Gastroesophageal sphincter (tissue), 4 donors: ENCODE results near the gene ABRAXAS1. TPM values are rescaled to one million over a fixed set of nuclear protein-coding genes. Genes with fewer than 3 reads are reported as not detected.

Source experiments
- ATAC-seq: fragments of 150-250 bp; one replicate; pipeline ENCODE4 v1.9.1; 2016; ENCODE audit warnings: mild to moderate bottlenecking, moderate library complexity
- H3K27ac ChIP-seq, 4 donors: fragments of 200-600 bp; sonication (generic) in 3 of 4; 1 replicate in 3 of 4; 2 replicates in 1 of 4; pipeline ENCODE4 v1.5.1; 2016 to 2019
- H3K27me3 ChIP-seq: fragments of 200-600 bp; sonication (generic); one replicate; pipeline ENCODE4 v1.5.1; 2019
- H3K36me3 ChIP-seq, 2 donors: fragments of 200-600 bp; sonication (generic); one replicate each; pipeline ENCODE4 v1.5.1; 2019; ENCODE audit warnings: control low read depth in 1 of 2
- H3K4me1 ChIP-seq, 3 donors: fragments of 200-600 bp; sonication (generic); 1 replicate in 2 of 3; 2 replicates in 1 of 3; pipeline ENCODE4 v1.5.1; 2016 to 2019; ENCODE audit warnings: control low read depth in 2 of 3
- H3K4me3 ChIP-seq, 2 donors: fragments of 200-600 bp; sonication (generic); one replicate each; pipeline ENCODE4 v1.5.1; 2019; ENCODE audit warnings: mild to moderate bottlenecking in 1 of 2, moderate library complexity in 1 of 2
- H3K9me3 ChIP-seq, 3 donors: fragments of 200-600 bp; sonication (generic); one replicate each; pipeline ENCODE4 v1.5.1; 2017 to 2019; ENCODE audit warnings: control low read depth in 2 of 3
- CTCF ChIP-seq, 4 experiments: fragments of 200-600 bp in 2 of 4; fragments of 450-650 bp in 2 of 4; sonication (generic) in 1 of 4; IDR thresholded peaks; one replicate each; pipeline ENCODE4 v1.5.1; 2017 to 2019; ENCODE audit warnings: antibody characterized with exemption in 4 of 4, mild to moderate bottlenecking in 2 of 4, moderate library complexity in 2 of 4
- EP300 ChIP-seq: sonication (generic); formaldehyde crosslinking; IDR thresholded peaks from one replicate; pipeline ENCODE4 v1.6.1; 2017; ENCODE audit warnings: antibody characterized with exemption, mild to moderate bottlenecking
- POLR2A ChIP-seq, 2 donors: fragments of 450-650 bp; IDR thresholded peaks; one replicate each; pipeline ENCODE4 v1.6.1; 2017; ENCODE audit warnings: antibody characterized with exemption in 2 of 2, mild to moderate bottlenecking in 2 of 2, moderate library complexity in 1 of 2
- POLR2AphosphoS5 ChIP-seq: sonication (generic); formaldehyde crosslinking; IDR thresholded peaks from one replicate; pipeline ENCODE4 v1.6.1; 2017; ENCODE audit warnings: antibody characterized with exemption
- WGBS, 2 donors: methylation state at CpG; one replicate each; pipeline ENCODE4 v1.1.5; 2018; ENCODE audit warnings: low coverage in 1 of 2; 5-methylcytosine and 5-hydroxymethylcytosine counted together
- total RNA-seq, 4 donors: library from RNA; depleted of rRNA; stranded (reverse); fragments of >200 nt; gene quantifications; one replicate each; pipeline ENCODE4 v1.1.0, GENCODE V29; 2016

Gene ABRAXAS1
- total RNA-seq, 4 donors from 2014 or later = 8.3 to 18.4 (median 11.3) TPM

- H3K4me1 ChIP-seq = no peaks in the 10 kb centered on the region
- peaks cover 0 to 87% of the 10 kb centered on the region in 2 donors for H3K36me3 ChIP-seq
- H3K27me3 ChIP-seq = no peaks in the 10 kb centered on the region
- TF ChIP-seq EP300 (no peak), POLR2AphosphoS5 (no peak), POLR2A (IDR thresholded peaks at IDR 0.05) (no peak), CTCF (IDR thresholded peaks at IDR 0.05) (no peak)
- no peak overlapping the region for H3K4me3 ChIP-seq
- no peaks in the 10 kb centered on the region for H3K9me3 ChIP-seq
- no peak for ATAC-seq
- WGBS, 2 donors = 84 to 89% methylated on average over 3 to 4 of the region's 4 CpGs
- no peak overlapping the region for H3K27ac ChIP-seq
These were observed 67.3 kb downstream of the ABRAXAS1 start for GRCh38 chr4:83417566-83417965.

- Histone ChIP-seq H3K4me3 (no peak overlapping the region), H3K27ac (no peak overlapping the region), H3K4me1 (no peaks in the 10 kb centered on the region), H3K27me3 (no peaks in the 10 kb centered on the region), H3K36me3 (peaks cover 0 to 96% of the 10 kb centered on the region in 2 donors), H3K9me3 (no peaks in the 10 kb centered on the region)
- 93 to 100% methylated on average over 2 of the region's 2 CpGs for WGBS, 2 donors
- TF ChIP-seq CTCF (IDR thresholded peaks at IDR 0.05) (no peak), POLR2AphosphoS5 (no peak), POLR2A (IDR thresholded peaks at IDR 0.05) (no peak)
- ATAC-seq = no peak
These were observed 71.2 kb downstream of the ABRAXAS1 start for GRCh38 chr4:83413676-83414075.

Other genes starting within 250 kb of the ABRAXAS1 start
- gene COQ2, start 200.3 kb downstream of the ABRAXAS1 start, total RNA-seq = 1 to 10 TPM; 5.0 to 8.9 (median 5.5) TPM
- gene HPSE, start 150.3 kb downstream of the ABRAXAS1 start, total RNA-seq = 1 to 10 TPM in 2 of 4 donors, under 1 TPM in 2; 0.47 to 3.3 (median 1.5) TPM
- 10 to 100 TPM; 10.3 to 16.7 (median 13.6) TPM for gene HELQ, start 29.3 kb downstream of the ABRAXAS1 start, total RNA-seq
- 10 to 100 TPM; 14.9 to 48.5 (median 20.3) TPM for gene MRPS18C, start 29.0 kb downstream of the ABRAXAS1 start, total RNA-seq
- 1 to 10 TPM; 1.7 to 6.6 (median 4.9) TPM for gene GPAT3, start 51.0 kb upstream of the ABRAXAS1 start, total RNA-seq